Skeletal muscle tissue (tissue), 4 donors: ENCODE results near the gene STAM2. TPM values are rescaled to one million over a fixed set of nuclear protein-coding genes. Genes with fewer than 3 reads are reported as not detected.
"Not testable (repeated sequence)": the region's sequence is repeated elsewhere in the genome, so short reads cannot be mapped to it uniquely, and the experiment has no call there.

Experiments used
- H3K27ac ChIP-seq: one replicate; pipeline ENCODE4 v1.7.0; 2013; ENCODE audit warnings: mild to moderate bottlenecking, low read depth, low read length, inconsistent platforms
- H3K27me3 ChIP-seq, 3 donors: one replicate each; pipeline ENCODE4 v1.7.0; 2013; ENCODE audit warnings: low read length in 3 of 3; ENCODE audit not compliant: control insufficient read depth in 3 of 3, insufficient read depth in 3 of 3
- H3K36me3 ChIP-seq, 3 donors: one replicate each; pipeline ENCODE4 v1.7.0; 2013; ENCODE audit warnings: low read length in 3 of 3; ENCODE audit not compliant: control insufficient read depth in 3 of 3, insufficient read depth in 3 of 3
- H3K4me1 ChIP-seq, 3 donors: one replicate each; pipeline ENCODE4 v1.7.0; 2013; ENCODE audit warnings: low read length in 3 of 3, mild to moderate bottlenecking in 3 of 3; ENCODE audit not compliant: control insufficient read depth in 3 of 3, insufficient read depth in 3 of 3
- H3K4me3 ChIP-seq, 3 donors: one replicate each; pipeline ENCODE4 v1.7.0; 2013; ENCODE audit warnings: low read length in 3 of 3
- H3K9ac ChIP-seq, 3 donors: one replicate each; pipeline ENCODE4 v1.7.0; 2013; ENCODE audit warnings: low read length in 3 of 3, mild to moderate bottlenecking in 3 of 3, moderate library complexity in 2 of 3, low read depth in 1 of 3
- H3K9me3 ChIP-seq, 3 donors: one replicate each; pipeline ENCODE4 v1.7.0; 2013; ENCODE audit warnings: low read length in 3 of 3; ENCODE audit not compliant: control insufficient read depth in 3 of 3
- total RNA-seq: library from RNA; depleted of rRNA; stranded (reverse); fragments of >200 nt; gene quantifications from one replicate; pipeline ENCODE4 v1.2.3, GENCODE V29; 2014
- donor health status: Osteomylitis.

Gene STAM2
- total RNA-seq, 1 donor from 2014 or later: 28.2 TPM

DNA sequence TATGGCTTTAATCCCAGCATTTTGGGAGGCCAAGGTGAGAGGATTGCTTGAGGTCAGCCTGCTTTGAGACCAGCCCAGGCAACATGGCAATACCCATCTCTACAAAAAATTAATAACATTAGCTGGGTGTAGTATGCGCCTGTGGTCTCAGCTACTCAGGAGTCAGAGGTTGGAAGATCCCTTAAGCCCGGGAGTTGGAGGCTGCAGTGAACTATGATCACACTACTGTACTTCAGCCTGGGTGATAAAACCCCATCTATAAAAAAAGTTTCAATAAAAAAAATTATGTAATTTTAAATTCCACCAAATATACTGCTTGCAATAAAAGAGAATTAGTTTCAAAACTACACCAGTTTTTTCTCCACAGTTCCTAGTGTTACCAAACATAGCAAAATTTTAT is 53.4 kb downstream of the STAM2 start:
- Histone ChIP-seq H3K9ac (no peak overlapping the region), H3K27ac (no peak overlapping the region), H3K4me1 (no peaks in the 10 kb centered on the region), H3K4me3 (no peak overlapping the region), H3K9me3 (no peaks in the 10 kb centered on the region), H3K36me3 (peaks cover 9 to 25% (median 12%) of the 10 kb centered on the region in 3 donors), H3K27me3 (no peaks in the 10 kb centered on the region)

DNA sequence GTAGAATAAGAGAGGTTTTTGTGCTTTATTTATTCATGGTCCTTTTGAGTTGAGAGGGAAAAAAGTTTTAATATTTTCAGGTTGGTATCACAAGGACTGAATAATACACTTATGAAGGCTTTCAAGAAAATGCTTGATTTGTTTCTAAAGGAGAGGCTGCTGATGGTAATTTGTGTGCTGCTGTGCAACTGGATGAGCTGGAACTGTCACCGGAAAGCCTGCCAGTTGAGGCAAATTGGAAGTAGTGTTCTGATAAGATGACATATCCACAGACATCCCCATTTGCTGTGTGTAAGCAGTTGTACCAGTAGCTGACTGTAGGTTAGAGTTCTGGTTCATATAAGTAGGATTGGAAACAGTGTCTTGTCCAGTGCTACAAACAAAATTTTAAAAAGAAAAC is 55.1 kb downstream of the STAM2 start:
- Histone ChIP-seq H3K9ac (no peak overlapping the region), H3K27ac (no peak overlapping the region), H3K36me3 (peaks cover 7 to 25% (median 9%) of the 10 kb centered on the region in 3 donors), H3K9me3 (no peaks in the 10 kb centered on the region), H3K4me1 (no peaks in the 10 kb centered on the region), H3K27me3 (no peaks in the 10 kb centered on the region), H3K4me3 (no peak overlapping the region)

DNA sequence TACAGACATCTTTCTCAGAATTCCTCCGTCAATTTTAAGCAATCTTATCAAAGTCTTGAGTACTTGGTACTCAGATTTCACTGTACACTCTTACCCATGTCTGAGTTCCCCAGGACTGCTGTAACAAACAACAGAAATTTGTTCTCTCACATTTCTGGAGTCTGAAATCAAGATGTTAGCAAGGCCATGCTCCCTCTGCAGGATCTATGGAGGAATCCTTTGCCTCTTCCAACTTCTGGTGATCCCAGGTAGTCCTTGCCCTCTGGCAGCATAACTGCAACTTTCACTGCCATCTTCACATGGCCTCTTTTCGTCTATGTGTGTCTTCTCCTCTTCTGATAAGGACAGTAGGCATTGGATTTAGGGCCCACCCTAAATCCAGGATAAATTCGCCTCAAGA is 59.6 kb downstream of the STAM2 start:
- Histone ChIP-seq H3K36me3 (peaks cover 3 to 12% (median 4%) of the 10 kb centered on the region in 3 donors), H3K4me3 (no peak overlapping the region), H3K4me1 (no peaks in the 10 kb centered on the region), H3K9ac (no peak overlapping the region), H3K9me3 (no peaks in the 10 kb centered on the region), H3K27me3 (no peaks in the 10 kb centered on the region), H3K27ac (no peak overlapping the region)

DNA sequence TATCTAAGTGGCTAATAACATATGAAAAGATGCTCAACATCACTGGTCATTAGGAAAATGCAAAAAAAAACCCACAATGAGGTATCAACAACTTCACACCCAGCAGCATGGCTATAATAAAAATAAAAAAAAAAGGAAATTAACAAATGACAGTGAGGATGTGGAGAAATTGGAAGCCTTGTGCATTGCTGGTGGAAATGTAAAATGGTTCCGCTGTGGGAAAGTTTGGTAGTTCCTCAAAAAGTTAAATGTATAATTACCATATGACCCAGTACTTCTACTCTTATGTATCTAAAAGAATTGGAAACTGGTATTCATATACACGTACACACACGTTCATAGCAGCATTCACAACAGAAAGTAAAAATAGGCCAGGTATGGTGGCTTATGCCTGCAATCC is 61.2 kb downstream of the STAM2 start:
- H3K36me3 ChIP-seq: no peaks in the 10 kb centered on the region

DNA sequence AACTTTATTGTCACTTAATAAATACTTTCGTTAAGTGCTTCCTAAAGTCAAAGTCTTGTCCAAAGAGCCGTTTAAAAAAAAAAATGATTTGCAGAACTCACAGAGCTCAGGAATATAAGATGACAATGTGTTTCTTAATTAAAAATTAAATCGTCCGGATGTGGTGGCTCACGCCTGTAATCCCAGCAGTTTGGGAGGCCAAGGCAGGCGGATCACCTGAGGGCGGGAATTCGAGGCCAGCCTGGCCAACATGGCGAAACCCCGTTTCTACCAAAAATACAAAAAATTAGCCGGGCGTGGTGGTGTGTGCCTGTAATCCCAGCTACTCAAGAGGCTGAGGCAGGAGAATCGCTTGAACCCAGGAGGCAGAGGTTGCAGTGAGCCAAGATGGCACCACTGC is 68.4 kb downstream of the STAM2 start:
- not testable (repeated sequence) for H3K4me1 ChIP-seq, H3K27ac ChIP-seq, H3K4me3 ChIP-seq, H3K27me3 ChIP-seq, H3K9ac ChIP-seq, H3K9me3 ChIP-seq, H3K36me3 ChIP-seq

More for the DNA sequence above, 61.2 kb downstream of the STAM2 start:
- no peak overlapping the region for H3K9ac ChIP-seq
- H3K4me3 ChIP-seq: no peak overlapping the region
- no peak overlapping the region for H3K27ac ChIP-seq
- H3K9me3 ChIP-seq: no peaks in the 10 kb centered on the region
- no peaks in the 10 kb centered on the region for H3K4me1 ChIP-seq
- no peaks in the 10 kb centered on the region for H3K27me3 ChIP-seq

DNA sequence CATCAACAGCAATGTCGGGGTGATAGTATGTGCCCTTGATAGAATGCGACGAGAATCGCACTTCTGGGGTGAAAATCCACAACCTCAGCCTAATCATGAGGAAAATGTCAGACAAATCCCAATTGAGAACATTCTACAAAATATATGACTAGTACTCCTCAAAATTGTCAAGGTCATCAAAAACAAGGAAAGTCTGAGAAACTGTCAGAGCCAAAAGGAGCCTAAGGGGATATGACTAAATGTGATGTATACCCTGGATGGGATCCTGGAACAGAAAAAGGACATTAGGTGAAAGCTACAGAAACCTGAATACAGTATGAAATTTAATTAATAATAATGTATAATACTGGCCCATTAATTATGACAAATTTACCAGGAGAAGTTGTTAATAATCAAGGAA is 69.1 kb downstream of the STAM2 start:
- Histone ChIP-seq H3K27me3 (peaks cover 0 to 3% (median 2%) of the 10 kb centered on the region in 3 donors), H3K4me1 (no peaks in the 10 kb centered on the region), H3K9me3 (no peaks in the 10 kb centered on the region), H3K27ac (no peak overlapping the region), H3K9ac (no peak overlapping the region), H3K4me3 (no peak overlapping the region), H3K36me3 (no peaks in the 10 kb centered on the region)

DNA sequence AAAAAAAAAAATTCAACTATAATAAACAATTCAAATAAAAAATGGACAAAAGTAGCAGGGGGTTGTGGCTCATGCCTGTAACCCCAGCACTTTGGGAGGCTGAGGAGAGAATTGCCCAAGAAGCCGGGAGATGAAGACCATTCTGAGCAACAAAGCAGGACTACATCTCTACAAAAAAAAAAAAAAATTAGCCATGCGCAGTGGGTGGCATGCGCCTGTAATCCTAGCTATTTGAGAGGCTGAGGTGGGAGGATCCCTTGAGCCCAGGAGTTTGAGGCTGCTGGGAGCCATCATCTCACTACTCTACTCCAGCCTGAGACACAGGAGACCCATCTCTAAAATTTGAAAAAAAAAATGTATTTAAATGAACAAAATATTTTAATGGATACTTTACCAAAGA is 72.3 kb downstream of the STAM2 start:
- Histone ChIP-seq H3K27me3 (peaks cover 3 to 30% (median 29%) of the 10 kb centered on the region in 3 donors), H3K9ac (no peak overlapping the region), H3K27ac (no peak overlapping the region), H3K9me3 (no peaks in the 10 kb centered on the region), H3K36me3 (no peaks in the 10 kb centered on the region), H3K4me1 (peaks cover 7 to 11% (median 9%) of the 10 kb centered on the region in 3 donors), H3K4me3 (no peak overlapping the region)

DNA sequence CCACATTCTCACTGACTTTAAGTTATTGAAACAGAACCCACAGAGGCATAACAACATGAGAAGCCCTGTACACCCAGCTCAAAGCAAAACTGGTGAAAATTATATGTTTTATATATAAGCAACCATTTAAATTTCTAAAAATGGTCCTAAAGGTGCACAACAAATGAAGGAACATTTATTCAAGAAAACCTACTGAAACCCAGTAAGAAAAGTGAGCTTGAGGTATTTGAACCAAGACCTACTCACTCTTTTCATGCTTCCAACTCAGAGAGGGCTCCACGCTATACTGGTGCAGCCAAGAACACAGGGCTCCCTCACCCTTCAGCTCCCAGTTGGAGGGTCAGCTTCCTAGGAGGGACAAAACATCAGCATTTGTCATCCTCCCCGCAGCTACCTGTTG is 74.6 kb downstream of the STAM2 start:
- H3K9ac ChIP-seq: no peak overlapping the region
- H3K36me3 ChIP-seq: no peaks in the 10 kb centered on the region
- H3K4me3 ChIP-seq: no peak overlapping the region
- no peak overlapping the region for H3K27ac ChIP-seq
- H3K9me3 ChIP-seq: no peaks in the 10 kb centered on the region
- H3K27me3 ChIP-seq: peaks cover 3 to 38% (median 29%) of the 10 kb centered on the region in 3 donors
- H3K4me1 ChIP-seq: peaks cover 7 to 19% (median 17%) of the 10 kb centered on the region in 3 donors

DNA sequence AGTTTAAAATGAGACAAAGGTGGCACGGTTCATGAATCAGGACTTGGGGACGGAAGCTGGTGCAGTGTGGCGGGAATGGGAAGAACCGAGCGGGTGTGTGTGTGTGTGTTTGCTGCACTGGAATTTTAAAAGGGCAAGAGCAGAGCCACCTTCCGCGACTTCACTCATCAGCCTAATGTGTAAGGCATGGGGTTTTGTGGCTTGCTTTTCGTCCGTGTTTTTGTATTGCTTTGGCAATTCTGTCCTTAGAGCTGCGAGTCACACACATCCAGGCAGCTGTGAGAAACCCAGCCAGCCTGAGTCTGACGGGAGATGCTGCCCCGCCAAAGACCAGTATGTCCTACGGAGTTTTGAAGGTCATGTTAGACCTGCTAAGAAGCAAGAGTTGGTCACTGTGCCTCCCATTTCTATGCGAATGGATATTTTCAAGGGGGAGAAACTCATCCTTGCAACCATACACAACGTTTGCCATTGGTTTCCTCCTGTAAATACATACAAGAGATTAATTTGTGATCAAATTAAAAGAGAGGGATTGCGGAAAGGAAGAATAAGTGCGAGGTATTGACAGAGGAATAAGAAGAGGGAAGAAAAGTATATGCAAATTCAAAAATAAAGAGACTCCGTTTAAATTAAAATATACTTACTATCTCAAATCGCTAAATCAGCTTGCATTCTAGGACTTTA is 76.1 kb downstream of the STAM2 start:
- peak overlapping the region; percentile 62 to 74 (median 70) for H3K4me3 ChIP-seq
- H3K4me1 ChIP-seq: peaks cover 7 to 19% (median 17%) of the 10 kb centered on the region in 3 donors
- no peaks in the 10 kb centered on the region for H3K9me3 ChIP-seq
- H3K36me3 ChIP-seq: no peaks in the 10 kb centered on the region
- H3K27ac ChIP-seq: no peak overlapping the region
- peak overlapping the region in 2 of 3 donors; percentile 20 to 40 for H3K9ac ChIP-seq
- peaks cover 3 to 38% (median 29%) of the 10 kb centered on the region in 3 donors for H3K27me3 ChIP-seq

DNA sequence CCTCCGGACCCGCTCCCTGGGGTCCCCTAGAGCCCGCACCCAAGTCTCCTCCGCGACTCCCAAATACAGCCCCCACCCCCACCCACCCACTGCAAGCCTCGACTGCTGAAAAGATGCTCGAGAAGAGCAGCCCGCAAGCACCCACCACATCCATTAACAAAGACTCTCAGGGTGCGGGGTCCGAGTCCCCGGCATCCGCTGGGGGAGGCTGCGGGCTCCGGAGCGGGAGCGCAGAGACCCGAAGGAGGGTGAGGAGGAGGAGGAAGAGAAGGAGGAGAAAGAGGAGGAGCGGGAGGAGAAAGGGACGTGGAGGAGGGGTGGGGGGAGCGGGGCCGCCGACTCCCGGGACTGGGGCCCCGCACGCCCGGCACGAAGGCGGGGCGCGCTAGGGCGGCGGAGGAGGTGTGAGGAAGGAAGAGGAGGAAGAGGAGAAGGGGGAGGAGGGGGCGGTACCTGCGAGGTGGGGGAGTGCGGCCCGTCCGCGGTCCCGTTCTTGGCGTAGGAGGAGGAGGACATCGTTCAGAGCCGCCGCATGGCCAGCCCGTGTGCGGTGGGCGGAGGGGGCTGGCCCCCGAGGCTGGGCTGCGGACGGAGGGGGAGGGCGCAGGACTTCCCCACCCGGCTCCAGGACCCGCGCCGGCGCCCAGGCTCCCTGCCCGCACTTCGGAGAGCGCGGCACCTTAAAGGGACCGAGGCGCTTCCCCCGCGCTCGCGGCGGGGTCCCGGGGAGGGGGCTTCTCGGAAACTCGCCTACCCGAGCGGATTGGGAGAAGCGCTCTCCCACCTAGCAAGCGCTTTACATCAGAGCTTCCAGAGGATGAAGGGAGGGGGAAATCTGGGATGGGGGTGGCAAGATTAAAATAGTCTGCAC is 76.8 kb downstream of the STAM2 start, which contains the start of gene CACNB4:
CACNB4 (minus strand) TSS at position 549 of the 871 bp plus-strand sequence.
- Histone ChIP-seq H3K36me3 (no peaks in the 10 kb centered on the region), H3K27ac (no peak within 1 kb of the TSS), H3K27me3 (peaks cover 3 to 38% (median 29%) of the 10 kb centered on the region in 3 donors), H3K9ac (peak within 1 kb of the TSS; percentile 20 to 51 (median 30)), H3K9me3 (no peaks in the 10 kb centered on the region), H3K4me3 (peak within 1 kb of the TSS; percentile 62 to 74 (median 70)), H3K4me1 (peaks cover 7 to 19% (median 17%) of the 10 kb centered on the region in 3 donors)
